ENCODE measurements around the gene RNF121.
A peak's percentile ranks its signal among the peaks of the same experiment; 100 is the strongest.

The RNF121 gene

GRCh38 chr11:72012091-72012630 is 83.3 kb downstream of the RNF121 start:
- no peak overlapping the region for H3K4me3 ChIP-seq (ENCODE audit: low read length)
- DNase-seq (ENCODE audit: low read depth): no peak
- no peak for TF ChIP-seq CTCF (conservative IDR thresholded peaks at IDR 0.05; ENCODE audit: low read depth, low read length)

GRCh38 chr11:72012897-72013721 is 84.3 kb downstream of the RNF121 start:
- no peak overlapping the region for H3K4me3 ChIP-seq (ENCODE audit: low read length)
- TF ChIP-seq CTCF (conservative IDR thresholded peaks at IDR 0.05; ENCODE audit: low read depth, low read length): no peak
- no peak for DNase-seq (ENCODE audit: low read depth)

- no peak for TF ChIP-seq CTCF (conservative IDR thresholded peaks at IDR 0.05; ENCODE audit: low read depth, low read length)
- no peak overlapping the region for H3K4me3 ChIP-seq (ENCODE audit: low read length)
- no peak for DNase-seq (ENCODE audit: low read depth)
Observed at GRCh38 chr11:72013765-72014711, 85.2 kb downstream of the RNF121 start.

GRCh38 chr11:72014761-72015320 is 86.0 kb downstream of the RNF121 start:
- TF ChIP-seq CTCF (conservative IDR thresholded peaks at IDR 0.05; ENCODE audit: low read depth, low read length): no peak
- no peak overlapping the region for H3K4me3 ChIP-seq (ENCODE audit: low read length)
- DNase-seq (ENCODE audit: low read depth): no peak

- peak; percentile 47 for TF ChIP-seq CTCF (conservative IDR thresholded peaks at IDR 0.05; ENCODE audit: low read depth, low read length)
- DNase-seq (ENCODE audit: low read depth): no peak
- no peak overlapping the region for H3K4me3 ChIP-seq (ENCODE audit: low read length)
Observed at GRCh38 chr11:72015511-72016061, 86.7 kb downstream of the RNF121 start.

- no peak overlapping the region for H3K4me3 ChIP-seq (ENCODE audit: low read length)
- TF ChIP-seq CTCF (conservative IDR thresholded peaks at IDR 0.05; ENCODE audit: low read depth, low read length): no peak
Observed at GRCh38 chr11:72018171-72018570, 89.3 kb downstream of the RNF121 start.

More at GRCh38 chr11:72018171-72018570, 89.3 kb downstream of the RNF121 start:
- DNase-seq (ENCODE audit: low read depth): no peak
